Left lobe of liver (tissue), 2 donors: ENCODE data around the gene OR5C1. TPM values are rescaled to one million over a fixed set of nuclear protein-coding genes. Genes with fewer than 3 reads are reported as not detected.
"Not testable (repeated sequence)": the region's sequence is repeated elsewhere in the genome, so short reads cannot be mapped to it uniquely, and the experiment has no call there.

Source experiments
- ATAC-seq: fragments of 200-7000 bp; cut with Tn5 transposase; one replicate; pipeline ENCODE4 v1.9.1; 2020; ENCODE audit warnings: mild to moderate bottlenecking, moderate library complexity
- DNase-seq: peaks from one replicate; pipeline ENCODE4 v3.0.0-alpha.2; 2020; ENCODE audit warnings: low spot score
- total RNA-seq: library from RNA; stranded (reverse); gene quantifications from one replicate; pipeline ENCODE4 v1.2.1, GENCODE V29; 2021
- donor health status: DM: no; HTN: no; CAD: no; lungs with moderate emphysema.
- donor health status: DM: no; HTN: yes; CAD: no.

The OR5C1 gene
- total RNA-seq, 1 donor from 2014 or later: not detected

- ATAC-seq: peak; percentile 100
- DNase-seq: peak; percentile 69
Measured at GRCh38 chr9:122810306-122810946, 21.7 kb downstream of the OR5C1 start.

GRCh38 chr9:122812736-122813135 lies 24.0 kb downstream of the OR5C1 start:
- ATAC-seq (no peak), DNase-seq (no peak)

- no peak for DNase-seq
- no peak for ATAC-seq
Measured at GRCh38 chr9:122814545-122814944, 25.8 kb downstream of the OR5C1 start.

- no peak for ATAC-seq
- peak; percentile 11 for DNase-seq
Measured at GRCh38 chr9:122815544-122815943, 26.8 kb downstream of the OR5C1 start.

- DNase-seq (no peak), ATAC-seq (peak; percentile 64)
Measured at GRCh38 chr9:122816163-122816867, 27.6 kb downstream of the OR5C1 start.

GRCh38 chr9:122819326-122819725 lies 30.6 kb downstream of the OR5C1 start:
- no peak for ATAC-seq
- no peak for DNase-seq

GRCh38 chr9:122819791-122820489 lies 31.2 kb downstream of the OR5C1 start:
- no peak for ATAC-seq
- DNase-seq: no peak

GRCh38 chr9:122820490-122820845 lies 31.7 kb downstream of the OR5C1 start:
- no peak for ATAC-seq
- DNase-seq: no peak

GRCh38 chr9:122821278-122821943 lies 32.7 kb downstream of the OR5C1 start:
- DNase-seq: no peak

GRCh38 chr9:122822056-122822455 lies 33.3 kb downstream of the OR5C1 start:
- ATAC-seq (no peak), DNase-seq (no peak)

More at GRCh38 chr9:122821278-122821943, 32.7 kb downstream of the OR5C1 start:
- ATAC-seq: peak; percentile 51

GRCh38 chr9:122822938-122823337 lies 34.2 kb downstream of the OR5C1 start:
- no peak for ATAC-seq
- no peak for DNase-seq

- no peak for ATAC-seq
Measured at GRCh38 chr9:122827761-122828093, 39.0 kb downstream of the OR5C1 start.

GRCh38 chr9:122828965-122829284 lies 40.2 kb downstream of the OR5C1 start:
- not testable (repeated sequence) for DNase-seq, ATAC-seq

More at GRCh38 chr9:122827761-122828093, 39.0 kb downstream of the OR5C1 start:
- DNase-seq: no peak

- no peak for DNase-seq
- no peak for ATAC-seq
Measured at GRCh38 chr9:122832194-122832593, 43.5 kb downstream of the OR5C1 start.

- no peak for DNase-seq
- ATAC-seq: peak; percentile 23
Measured at GRCh38 chr9:122835313-122835731, 46.6 kb downstream of the OR5C1 start.

- DNase-seq (no peak), ATAC-seq (no peak)
Measured at GRCh38 chr9:122837266-122837850, 48.6 kb downstream of the OR5C1 start.

GRCh38 chr9:122838441-122838840 lies 49.7 kb downstream of the OR5C1 start:
- ATAC-seq, DNase-seq: not testable (repeated sequence)
